CD4-positive, alpha-beta T cell treated with Interleukin-1 beta for 1 hour (primary cell): ENCODE data around the gene ZNF496.
A peak's percentile ranks its signal among the peaks of the same experiment; 100 is the strongest.
"Not testable (repeated sequence)": the region's sequence is repeated elsewhere in the genome, so short reads cannot be mapped to it uniquely, and the experiment has no call there.

Experiments
- DNase-seq, 2 donors: peaks; one replicate each; pipeline ENCODE4 v3.0.0-alpha.2; 2020 to 2022

ZNF496 gene

GRCh38 chr1:247358920-247359319, 27.3 kb upstream of the ZNF496 start:
- peak in 1 of 2 donors; percentile 71 for DNase-seq

- no peak for DNase-seq
These were observed 26.1 kb upstream of the ZNF496 start for GRCh38 chr1:247357781-247358211.

- DNase-seq: no peak
These were observed 25.5 kb upstream of the ZNF496 start for GRCh38 chr1:247357052-247357780.

GRCh38 chr1:247355160-247355559, 23.5 kb upstream of the ZNF496 start:
- not testable (repeated sequence) for DNase-seq

- no peak for DNase-seq
These were observed 20.5 kb upstream of the ZNF496 start for GRCh38 chr1:247352175-247352574.

- no peak for DNase-seq
These were observed 18.9 kb upstream of the ZNF496 start for GRCh38 chr1:247350587-247350986.

GRCh38 chr1:247347477-247348222, 16.0 kb upstream of the ZNF496 start:
- DNase-seq: no peak

GRCh38 chr1:247345881-247346280, 14.2 kb upstream of the ZNF496 start:
- DNase-seq: no peak

GRCh38 chr1:247343801-247344200, 12.1 kb upstream of the ZNF496 start:
- DNase-seq: no peak

GRCh38 chr1:247338723-247339275, 7.1 kb upstream of the ZNF496 start:
- no peak for DNase-seq

- DNase-seq: no peak
These were observed 6.3 kb upstream of the ZNF496 start for GRCh38 chr1:247337961-247338360.

GRCh38 chr1:247337250-247337746, 5.6 kb upstream of the ZNF496 start:
- no peak for DNase-seq

- DNase-seq: no peak
These were observed 4.7 kb upstream of the ZNF496 start for GRCh38 chr1:247336390-247336789.

- no peak for DNase-seq
These were observed 4.2 kb upstream of the ZNF496 start for GRCh38 chr1:247335882-247336281.

- no peak for DNase-seq
These were observed 2.9 kb upstream of the ZNF496 start for GRCh38 chr1:247334378-247335133.

- DNase-seq: no peak
These were observed 1.1 kb upstream of the ZNF496 start for GRCh38 chr1:247332623-247333361.

GRCh38 chr1:247332215-247332622, 552 bp upstream of the ZNF496 start:
- DNase-seq: peak; percentile 37 to 54

- DNase-seq: peak; percentile 61 to 65
These were observed 519 bp downstream of the ZNF496 start for GRCh38 chr1:247331172-247331524.

- DNase-seq: no peak
These were observed 1.0 kb downstream of the ZNF496 start for GRCh38 chr1:247330548-247331171.

- DNase-seq: no peak
These were observed 2.5 kb downstream of the ZNF496 start for GRCh38 chr1:247329097-247329617.

- no peak for DNase-seq
These were observed 3.4 kb downstream of the ZNF496 start for GRCh38 chr1:247328311-247328710.
